Measurements from ENCODE around the gene MEAK7. TPM values are rescaled to one million over a fixed set of nuclear protein-coding genes. Genes with fewer than 3 reads are reported as not detected.

Gene MEAK7
- total RNA-seq, 4 donors from 2014 or later: 7.9 to 30.5 (median 10.4) TPM

GRCh38 chr16:84460406-84461028 is 43.9 kb downstream of the MEAK7 start:
- H3K27ac ChIP-seq: no peak overlapping the region
- H3K4me1 ChIP-seq: peaks cover 0 to 6% (median 0%) of the 10 kb centered on the region in 3 donors
- ATAC-seq: no peak
- H3K9me3 ChIP-seq: no peaks in the 10 kb centered on the region
- H3K27me3 ChIP-seq: no peaks in the 10 kb centered on the region
- H3K4me3 ChIP-seq: no peak overlapping the region
- peaks cover 0 to 28% of the 10 kb centered on the region in 2 donors for H3K36me3 ChIP-seq
- TF ChIP-seq EP300 (IDR thresholded peaks at IDR 0.05) (no peak), POLR2AphosphoS5 (IDR thresholded peaks at IDR 0.05) (no peak), CTCF (IDR thresholded peaks at IDR 0.05) (no peak), POLR2A (IDR thresholded peaks at IDR 0.05) (no peak)
- WGBS, 2 donors (ENCODE audit: low coverage in 1 of 2): 82% methylated on average over 4 of the region's 20 CpGs; no CpG with 5 or more reads in 1 of the 2 donors

- 100% methylated on average over 1 of the region's 14 CpGs; no CpG with 5 or more reads in 1 of the 2 donors for WGBS, 2 donors (ENCODE audit: low coverage in 1 of 2)
- Histone ChIP-seq H3K36me3 (peaks cover 0 to 28% of the 10 kb centered on the region in 2 donors), H3K27ac (no peak overlapping the region), H3K27me3 (no peaks in the 10 kb centered on the region), H3K4me3 (no peak overlapping the region), H3K4me1 (peaks cover 0 to 6% (median 0%) of the 10 kb centered on the region in 3 donors), H3K9me3 (no peaks in the 10 kb centered on the region)
- TF ChIP-seq POLR2AphosphoS5 (IDR thresholded peaks at IDR 0.05) (no peak), EP300 (IDR thresholded peaks at IDR 0.05) (no peak), POLR2A (IDR thresholded peaks at IDR 0.05) (no peak), CTCF (IDR thresholded peaks at IDR 0.05) (no peak)
- no peak for ATAC-seq
These were observed 44.5 kb downstream of the MEAK7 start for GRCh38 chr16:84459941-84460405.

GRCh38 chr16:84459533-84459894 is 44.9 kb downstream of the MEAK7 start:
- Histone ChIP-seq H3K27me3 (no peaks in the 10 kb centered on the region), H3K36me3 (peaks cover 0 to 28% of the 10 kb centered on the region in 2 donors), H3K4me1 (peaks cover 0 to 6% (median 0%) of the 10 kb centered on the region in 3 donors), H3K27ac (no peak overlapping the region), H3K9me3 (no peaks in the 10 kb centered on the region), H3K4me3 (no peak overlapping the region)
- TF ChIP-seq POLR2A (IDR thresholded peaks at IDR 0.05) (no peak), EP300 (IDR thresholded peaks at IDR 0.05) (no peak), CTCF (IDR thresholded peaks at IDR 0.05) (no peak), POLR2AphosphoS5 (IDR thresholded peaks at IDR 0.05) (no peak)
- no peak for ATAC-seq
- 100% methylated on average over 1 to 2 of the region's 2 CpGs for WGBS, 2 donors (ENCODE audit: low coverage in 1 of 2)

- TF ChIP-seq CTCF (IDR thresholded peaks at IDR 0.05) (no peak), POLR2A (IDR thresholded peaks at IDR 0.05) (no peak), POLR2AphosphoS5 (IDR thresholded peaks at IDR 0.05) (no peak), EP300 (IDR thresholded peaks at IDR 0.05) (no peak)
- H3K4me3 ChIP-seq: no peak overlapping the region
- no peak for ATAC-seq
- no peaks in the 10 kb centered on the region for H3K27me3 ChIP-seq
- peaks cover 0 to 23% of the 10 kb centered on the region in 2 donors for H3K36me3 ChIP-seq
- H3K4me1 ChIP-seq: peaks cover 0 to 4% (median 0%) of the 10 kb centered on the region in 3 donors
- WGBS, 2 donors (ENCODE audit: low coverage in 1 of 2): 86 to 94% methylated on average over 17 to 22 of the region's 38 CpGs
- H3K9me3 ChIP-seq: no peaks in the 10 kb centered on the region
- no peak overlapping the region for H3K27ac ChIP-seq
These were observed 45.6 kb downstream of the MEAK7 start for GRCh38 chr16:84458606-84459532.
